Keratinocyte (primary cell): Measurements from ENCODE around the gene PRKAG3.

Experiments
- EZH2 ChIP-seq: IDR thresholded peaks from one replicate; pipeline ENCODE4 v1.6.1; 2012; ENCODE audit warnings: inconsistent platforms, mild to moderate bottlenecking, low read length, moderate library complexity
- TF ChIP-seq, protein P1 (sequence below), 3 experiments: IDR thresholded peaks in 1 of 3; conservative IDR thresholded peaks in 1 of 3; optimal IDR thresholded peaks in 1 of 3; 2 replicates in 2 of 3; 3 replicates in 1 of 3; pipeline versions ENCODE3 to v1.5.1; 2011; ENCODE audit warnings: low read length in 3 of 3, mild to moderate bottlenecking in 3 of 3, moderate library complexity in 2 of 3, control low read depth in 1 of 3, inconsistent platforms in 1 of 3; ENCODE audit not compliant: insufficient read depth in 2 of 3; ENCODE audit errors: extremely low read depth in 1 of 3

DNA sequence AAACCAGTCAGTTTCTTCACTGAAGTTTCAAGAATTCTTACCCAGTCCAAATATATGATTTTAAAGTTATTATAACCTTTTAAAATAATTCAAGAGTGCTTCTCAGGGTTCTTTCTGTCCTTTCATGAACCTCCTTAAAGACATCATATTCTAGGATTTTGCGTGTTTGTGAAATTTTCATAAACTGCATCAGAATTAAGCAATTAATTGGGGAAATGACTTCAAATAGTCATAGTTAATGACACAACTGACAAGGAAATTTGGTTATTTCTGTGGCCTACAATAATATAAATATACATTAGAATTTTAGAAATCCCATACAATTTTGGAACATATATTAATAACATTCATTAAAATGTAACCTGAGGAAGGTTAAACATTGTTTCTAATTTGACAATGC is 39.2 kb downstream of the PRKAG3 start:
- TF ChIP-seq, protein P1, sequence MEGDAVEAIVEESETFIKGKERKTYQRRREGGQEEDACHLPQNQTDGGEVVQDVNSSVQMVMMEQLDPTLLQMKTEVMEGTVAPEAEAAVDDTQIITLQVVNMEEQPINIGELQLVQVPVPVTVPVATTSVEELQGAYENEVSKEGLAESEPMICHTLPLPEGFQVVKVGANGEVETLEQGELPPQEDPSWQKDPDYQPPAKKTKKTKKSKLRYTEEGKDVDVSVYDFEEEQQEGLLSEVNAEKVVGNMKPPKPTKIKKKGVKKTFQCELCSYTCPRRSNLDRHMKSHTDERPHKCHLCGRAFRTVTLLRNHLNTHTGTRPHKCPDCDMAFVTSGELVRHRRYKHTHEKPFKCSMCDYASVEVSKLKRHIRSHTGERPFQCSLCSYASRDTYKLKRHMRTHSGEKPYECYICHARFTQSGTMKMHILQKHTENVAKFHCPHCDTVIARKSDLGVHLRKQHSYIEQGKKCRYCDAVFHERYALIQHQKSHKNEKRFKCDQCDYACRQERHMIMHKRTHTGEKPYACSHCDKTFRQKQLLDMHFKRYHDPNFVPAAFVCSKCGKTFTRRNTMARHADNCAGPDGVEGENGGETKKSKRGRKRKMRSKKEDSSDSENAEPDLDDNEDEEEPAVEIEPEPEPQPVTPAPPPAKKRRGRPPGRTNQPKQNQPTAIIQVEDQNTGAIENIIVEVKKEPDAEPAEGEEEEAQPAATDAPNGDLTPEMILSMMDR (optimal IDR thresholded peaks at IDR 0.05 in 1 of 3, IDR thresholded peaks at IDR 0.05 in 1 of 3, conservative IDR thresholded peaks at IDR 0.05 in 1 of 3; ENCODE audit: extremely low read depth in 1 of 3, insufficient read depth in 2 of 3, low read length in 3 of 3) = no peak
- no peak for TF ChIP-seq EZH2
